A673 (cell line): ENCODE results near the gene ZBTB45. TPM values are rescaled to one million over a fixed set of nuclear protein-coding genes. Genes with fewer than 3 reads are reported as not detected.

Experiments used
- BruUV-seq: library from RNA; stranded (reverse); fragments of 400-500 nt; replicated peaks from 2 replicates; lab custom pipeline; 2021; lab: Mats Ljungman, UMichigan
- CTCF ChIA-PET: fragments of 300-600 bp; sonication (Branson Sonifier 250); formaldehyde crosslinking; loops from one replicate; lab custom pipeline; 2022; ENCODE audit warnings: antibody characterized with exemption; lab: Charles Lee
- POLR2A ChIA-PET: fragments of 300-600 bp; sonication (Branson Sonifier 250); formaldehyde crosslinking; loops from one replicate; lab custom pipeline; 2022; ENCODE audit warnings: antibody characterized with exemption; ENCODE audit not compliant: low non-redundant PET; lab: Charles Lee
- DNase-seq: peaks from one replicate; pipeline ENCODE4 v3.0.0-alpha.2; 2015; ENCODE audit warnings: low spot score
- H3K27ac ChIP-seq: fragments of 200-600 bp; sonication (generic); 2 replicates; pipeline ENCODE4 v1.5.1; 2016; ENCODE audit warnings: mixed run types, low read depth, mild to moderate bottlenecking, mixed read lengths, antibody characterized with exemption, low read length; ENCODE audit not compliant: poor library complexity, severe bottlenecking
- H3K27me3 ChIP-seq: fragments of 200-600 bp; sonication (generic); replicated peaks from 2 replicates; pipeline ENCODE4 v1.6.1; 2017; ENCODE audit warnings: mixed run types, low read depth, mild to moderate bottlenecking, mixed read lengths, antibody characterized with exemption, low read length; ENCODE audit not compliant: insufficient read depth, poor library complexity
- H3K36me3 ChIP-seq: fragments of 200-600 bp; sonication (generic); 2 replicates; pipeline ENCODE4 v1.6.1; 2016; ENCODE audit warnings: mixed run types, mild to moderate bottlenecking, mixed read lengths, antibody characterized with exemption, low read length; ENCODE audit not compliant: insufficient read depth, poor library complexity, severe bottlenecking
- H3K4me1 ChIP-seq: fragments of 200-600 bp; sonication (generic); 2 replicates; pipeline ENCODE4 v1.6.1; 2017; ENCODE audit warnings: mixed run types, mild to moderate bottlenecking, mixed read lengths, antibody characterized with exemption, low read length; ENCODE audit not compliant: insufficient read depth, poor library complexity, severe bottlenecking
- H3K4me3 ChIP-seq: fragments of 200-600 bp; sonication (generic); 2 replicates; pipeline ENCODE4 v1.5.1; 2016; ENCODE audit warnings: low read depth, mixed run types, mild to moderate bottlenecking, mixed read lengths, low read length; ENCODE audit not compliant: poor library complexity, severe bottlenecking
- H3K9me3 ChIP-seq: fragments of 200-600 bp; sonication (generic); 2 replicates; pipeline ENCODE4 v1.6.1; 2016; ENCODE audit warnings: mixed run types, low read depth, mild to moderate bottlenecking, mixed read lengths, antibody characterized with exemption, low read length; ENCODE audit not compliant: poor library complexity, severe bottlenecking
- CTCF ChIP-seq: fragments of 300-800, 200-600 bp; sonication (generic); conservative IDR thresholded peaks from 2 replicates; pipeline ENCODE4 v1.5.1; 2017; ENCODE audit warnings: low read depth, mild to moderate bottlenecking, antibody characterized with exemption, low read length, moderate library complexity, mixed read lengths
- EZH2 ChIP-seq: fragments of 200-600 bp; sonication (generic); IDR thresholded peaks from 2 replicates; pipeline ENCODE4 v1.6.1; 2017; ENCODE audit warnings: borderline replicate concordance, low read depth, mild to moderate bottlenecking, mixed read lengths, antibody characterized with exemption, low read length; ENCODE audit not compliant: poor library complexity, severe bottlenecking
- intact Hi-C: fragments of 100-400 bp; cut with micrococcal nuclease; formaldehyde crosslinking; loops from one replicate; pipeline ENCODE4 v1.10.0; 2022; ENCODE audit not compliant: unreplicated experiment
- total RNA-seq: library from RNA; stranded (reverse); gene quantifications from 2 replicates; pipeline ENCODE4 v1.2.3, GENCODE V29; 2021

The ZBTB45 gene
- total RNA-seq, 1 experiment from 2014 or later: 25.0 TPM

DNA sequence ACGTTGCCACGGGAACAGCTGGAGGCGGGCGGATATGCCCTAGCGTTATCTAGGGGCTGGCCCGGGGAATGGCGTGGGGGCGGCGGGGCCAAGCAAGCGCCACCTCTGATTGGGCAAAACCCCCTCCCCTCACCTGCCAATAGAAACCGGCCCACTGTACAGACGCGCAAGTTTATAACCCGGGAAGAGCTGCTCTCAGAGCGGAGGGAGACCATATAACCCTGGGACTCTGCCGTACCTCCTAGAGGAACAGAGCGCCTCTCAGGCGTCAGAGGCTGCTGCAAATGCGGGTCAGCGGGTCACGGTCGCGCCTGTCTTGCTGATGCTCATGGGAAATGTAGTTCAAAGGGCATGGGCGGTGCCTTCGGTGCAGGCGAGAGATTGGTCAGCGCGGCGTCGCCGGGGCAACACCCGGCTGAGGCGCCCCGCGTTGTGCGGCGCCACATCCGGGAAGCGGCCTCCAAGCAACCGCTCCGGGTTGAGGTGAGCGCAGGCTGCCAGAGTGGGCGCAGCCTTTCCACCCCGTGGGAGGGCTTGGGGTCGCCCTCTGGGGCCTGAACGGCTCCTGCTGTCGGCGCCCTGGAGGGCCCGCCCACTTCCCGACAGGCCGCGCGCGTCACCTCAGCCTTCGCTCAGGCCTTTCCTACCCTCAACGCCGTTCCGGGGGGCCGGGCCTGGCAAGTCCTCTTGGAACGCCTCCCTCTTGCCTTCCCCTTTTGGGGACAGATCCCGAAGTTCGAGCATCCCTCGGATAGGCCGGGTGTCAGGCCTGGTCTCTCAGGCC lies 43.7 kb downstream of the ZBTB45 start, which contains the start of gene ZNF446:
Gene ZNF446 (plus strand): TSS at position 639 of the 784 bp plus-strand sequence. CDS start 867 bp downstream, outside the sequence.
- CTCF ChIA-PET: interaction anchor here (1.0 kb wide), 1 partner anchor 43 kb away, joined by 3 read pairs; the partner anchor contains the start of gene ZBTB45
- no peaks in the 10 kb centered on the region for H3K36me3 ChIP-seq
- H3K27ac ChIP-seq: peak within 1 kb of the TSS; percentile 84
- H3K9me3 ChIP-seq: no peaks in the 10 kb centered on the region
- H3K4me3 ChIP-seq: peak within 1 kb of the TSS; percentile 61
- no peaks in the 10 kb centered on the region for H3K27me3 ChIP-seq
- BruUV-seq: no TSS peak
- POLR2A ChIA-PET: no interaction called here
- TF ChIP-seq EZH2 (no peak), CTCF (no peak)
- intact Hi-C loops: no loop called here
- H3K4me1 ChIP-seq: peaks cover 6% of the 10 kb centered on the region
- peak; percentile 98 for DNase-seq

DNA sequence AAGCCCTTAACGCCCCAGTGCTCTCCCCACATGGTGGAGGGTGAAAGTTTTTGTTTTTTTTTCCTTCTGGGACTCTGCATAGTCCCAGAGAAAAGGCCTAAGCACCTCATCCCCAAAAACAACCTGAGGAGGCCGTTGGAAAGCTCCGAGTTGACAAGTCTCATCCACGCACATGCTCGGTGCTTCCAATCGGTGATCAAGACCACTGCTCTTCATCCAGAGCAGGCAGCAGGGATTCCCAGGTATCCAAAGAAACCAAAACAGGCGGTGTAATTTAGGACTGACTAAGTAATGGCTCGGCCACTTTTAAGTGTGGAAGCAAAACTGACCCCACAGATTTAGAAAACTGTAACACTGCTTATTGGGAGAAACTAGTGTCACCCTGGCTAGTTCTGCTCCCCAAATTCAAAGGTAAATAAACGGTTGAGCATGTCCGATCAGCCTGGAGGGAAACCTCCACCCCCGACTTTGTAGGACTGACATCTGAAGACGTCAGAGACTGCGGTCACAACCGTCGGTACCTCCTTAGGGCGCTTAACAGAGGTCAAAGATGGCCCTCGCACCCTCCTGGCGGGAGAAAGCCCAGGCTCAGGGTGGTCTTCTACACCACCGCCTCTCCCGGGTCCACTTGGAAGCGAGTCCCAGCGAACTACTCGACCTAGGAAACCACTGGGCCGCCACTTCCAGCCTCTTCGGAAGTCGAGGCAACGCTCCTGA lies 44.5 kb downstream of the ZBTB45 start:
- no TSS peak for BruUV-seq
- H3K27ac ChIP-seq: peak overlapping the region; percentile 84
- H3K4me1 ChIP-seq: peaks cover 6% of the 10 kb centered on the region
- H3K4me3 ChIP-seq: peak overlapping the region; percentile 61
- no peaks in the 10 kb centered on the region for H3K27me3 ChIP-seq
- ChIA-PET POLR2A (no interaction called here), CTCF (interaction anchor here (1.0 kb wide), 1 partner anchor 44 kb away, joined by 3 read pairs; the partner anchor contains the start of gene ZBTB45)
- intact Hi-C loops: no loop called here
- TF ChIP-seq EZH2 (no peak), CTCF (no peak)
- H3K36me3 ChIP-seq: no peaks in the 10 kb centered on the region
- DNase-seq: no peak
- H3K9me3 ChIP-seq: no peaks in the 10 kb centered on the region

GRCh38 chr19:58474291-58474996 lies 45.2 kb downstream of the ZBTB45 start:
- peaks cover 6% of the 10 kb centered on the region for H3K4me1 ChIP-seq
- intact Hi-C loops: no loop called here
- POLR2A ChIA-PET: no interaction called here
- no TSS peak for BruUV-seq
- H3K27me3 ChIP-seq: no peaks in the 10 kb centered on the region
- TF ChIP-seq CTCF (no peak), EZH2 (no peak)
- no peaks in the 10 kb centered on the region for H3K36me3 ChIP-seq
- no peak overlapping the region for H3K4me3 ChIP-seq
- no peak for DNase-seq
- H3K9me3 ChIP-seq: no peaks in the 10 kb centered on the region
- CTCF ChIA-PET: no interaction called here
- H3K27ac ChIP-seq: peak overlapping the region; percentile 84
